SIG-M5 treated with dmso at 0.1 percent for 504 hours (cell line): ENCODE measurements around the gene MAN1B1.

Experiments used
- DNase-seq: peaks from one replicate; lab custom pipeline; 2025; ENCODE audit not compliant: unreplicated experiment; lab: John Stamatoyannopoulos, UW

MAN1B1 gene

DNA sequence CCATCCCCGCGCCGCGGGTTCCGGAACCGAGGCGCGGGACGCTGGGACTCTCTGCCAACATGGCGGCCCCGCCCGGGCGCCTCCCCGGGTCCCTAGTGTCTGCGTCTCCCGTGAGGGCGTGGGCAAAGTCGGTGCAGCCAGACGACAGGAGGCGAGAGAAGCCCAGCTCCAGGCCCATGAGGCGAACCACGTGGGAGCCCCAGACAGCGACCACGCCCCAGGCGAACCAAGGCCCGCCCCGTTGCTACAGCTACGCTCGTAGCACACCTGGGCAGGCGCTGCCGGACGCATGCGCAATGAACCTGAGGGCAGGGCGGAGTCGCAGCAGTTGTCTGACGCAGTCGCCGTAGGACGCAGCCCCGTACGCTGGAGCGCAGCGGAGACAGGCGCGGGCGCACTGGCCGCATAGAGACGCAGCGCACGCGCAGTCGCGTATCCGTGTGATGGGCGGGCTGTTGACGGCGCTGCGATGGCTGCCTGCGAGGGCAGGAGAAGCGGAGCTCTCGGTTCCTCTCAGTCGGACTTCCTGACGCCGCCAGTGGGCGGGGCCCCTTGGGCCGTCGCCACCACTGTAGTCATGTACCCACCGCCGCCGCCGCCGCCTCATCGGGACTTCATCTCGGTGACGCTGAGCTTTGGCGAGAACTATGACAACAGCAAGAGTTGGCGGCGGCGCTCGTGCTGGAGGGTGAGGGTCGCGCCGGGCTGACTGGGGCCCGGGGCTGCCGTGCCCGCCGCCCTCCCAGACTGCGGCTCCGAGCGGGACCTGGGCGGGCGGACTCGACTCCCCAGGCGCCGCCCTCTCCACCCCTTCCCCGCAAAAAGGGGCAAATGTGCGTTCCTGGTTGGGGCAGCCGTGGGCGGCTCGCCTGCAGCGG, at the start of gene MAN1B1:
Gene MAN1B1, plus strand, starts transcription at position 455 of the 878 bp plus-strand sequence. Its CDS starts 15 bp downstream, at position 470.
- peak; percentile 97 for DNase-seq

DNA sequence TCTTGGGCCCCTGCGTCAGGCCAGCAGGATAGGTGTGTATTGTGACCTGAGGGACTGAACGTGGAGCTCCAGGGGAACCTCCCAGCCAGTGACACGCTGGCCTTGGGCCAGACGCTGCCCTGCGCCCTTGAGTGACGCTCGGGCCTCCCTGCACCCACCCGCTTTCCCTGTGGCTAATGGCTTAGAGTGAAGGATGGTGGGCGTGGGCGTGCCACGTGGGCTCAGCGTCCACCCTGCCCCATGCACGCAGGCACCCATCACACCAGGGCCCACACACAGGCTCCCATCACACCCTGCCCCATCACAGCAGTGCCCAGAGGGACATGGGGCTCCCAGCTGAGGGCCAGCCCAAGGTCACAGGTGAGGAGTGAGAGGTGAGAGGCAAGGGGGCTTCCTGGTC, 49.8 kb upstream of the MAN1B1 start:
- DNase-seq, result no peak

DNA sequence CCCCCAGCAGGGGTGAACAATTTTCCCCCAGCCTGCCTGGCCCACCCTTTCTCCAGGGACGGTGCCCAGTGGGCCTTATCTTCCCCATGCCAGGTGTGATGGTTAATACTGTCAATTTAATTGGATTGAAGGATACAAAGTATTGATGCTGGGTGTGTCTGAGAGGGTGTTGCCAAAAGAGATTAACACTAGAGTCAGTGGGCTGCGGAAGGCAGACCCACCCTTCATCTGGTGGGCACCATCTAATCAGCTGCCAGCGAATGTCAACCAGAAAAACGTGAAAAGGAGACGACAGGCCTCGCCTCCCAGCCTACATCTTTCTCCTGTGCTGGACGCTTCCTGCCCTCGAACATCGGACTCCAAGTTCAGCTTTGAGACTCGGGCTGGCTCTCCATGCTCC, 49.3 kb upstream of the MAN1B1 start:
- DNase-seq, result no peak

DNA sequence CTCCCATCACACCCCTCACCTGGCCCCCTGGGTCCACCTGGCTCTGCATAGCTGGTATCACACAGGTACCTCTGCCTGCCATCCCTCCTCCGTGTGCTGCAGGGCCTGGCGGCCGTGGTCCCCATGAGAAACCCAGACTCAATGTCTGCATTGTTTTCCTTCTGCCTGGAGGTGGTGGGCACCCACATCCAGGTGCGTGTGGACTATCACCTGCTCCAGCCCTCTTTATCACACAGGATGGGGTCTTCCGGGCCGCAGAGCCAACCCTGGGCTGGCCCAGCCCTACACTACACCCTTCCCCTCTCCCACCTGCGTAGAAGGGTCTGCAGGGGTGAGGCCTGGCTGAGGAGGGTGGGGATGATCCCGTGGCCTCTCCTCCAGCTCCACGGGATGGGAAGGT, 47.9 kb upstream of the MAN1B1 start:
- no peak for DNase-seq

DNA sequence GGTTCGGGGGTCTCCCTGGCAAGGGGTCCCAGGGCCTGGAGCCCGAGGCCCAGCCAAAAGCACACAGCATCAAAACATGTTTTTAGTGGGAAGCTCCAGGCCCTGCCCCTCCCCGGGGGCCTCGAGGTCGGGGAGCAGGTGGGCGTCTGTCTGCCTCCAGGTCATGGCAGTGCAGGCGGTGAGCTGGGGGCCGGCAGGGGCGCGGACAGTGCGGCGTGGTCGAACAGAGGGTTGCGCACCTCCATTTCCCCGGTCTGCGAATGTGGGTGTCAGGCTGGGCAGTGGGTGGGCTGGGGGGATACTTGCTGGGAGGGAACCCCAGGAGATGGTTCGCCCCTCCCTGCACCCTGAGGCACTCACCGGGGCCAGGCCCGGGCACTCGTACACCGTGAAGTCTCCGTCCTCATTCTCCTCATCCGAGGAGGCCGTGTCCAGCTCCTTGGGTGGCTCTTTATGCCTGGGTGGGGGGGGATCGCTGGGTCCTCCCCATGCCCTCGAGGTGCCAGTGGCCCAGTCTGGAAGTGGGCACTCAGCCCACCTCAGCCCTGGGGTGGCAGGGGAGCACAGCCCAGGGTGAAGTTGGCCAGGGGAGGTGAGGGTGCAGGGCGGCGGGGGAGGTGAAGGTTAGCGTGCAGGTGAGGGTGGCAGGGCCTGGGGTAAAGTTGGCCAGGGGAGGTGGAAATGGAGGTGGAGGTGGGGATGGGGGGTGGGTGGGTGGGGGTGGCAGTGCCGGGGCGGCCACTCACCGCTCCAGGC, 47.0 kb upstream of the MAN1B1 start:
- DNase-seq, result no peak

DNA sequence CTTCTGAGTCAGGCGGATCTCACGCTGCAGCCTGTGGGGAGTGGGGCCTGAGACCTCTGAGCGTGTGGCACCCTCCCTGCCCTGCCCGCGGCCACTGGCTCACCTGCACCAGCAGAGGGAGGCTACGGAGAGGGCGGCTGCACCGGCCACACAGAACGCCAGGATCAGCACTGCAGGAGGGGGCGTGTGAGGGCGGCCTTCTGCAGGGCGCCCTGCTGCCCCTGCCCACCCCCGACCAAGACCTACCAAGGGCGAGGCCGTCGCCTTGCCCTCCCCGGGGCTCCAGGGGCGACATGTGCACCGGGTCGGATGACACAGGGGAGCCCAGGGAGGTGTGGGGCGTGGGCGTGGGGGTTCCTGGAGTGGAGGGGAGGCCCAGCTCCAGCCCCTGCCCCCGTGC, 46.2 kb upstream of the MAN1B1 start:
- DNase-seq, result no peak

DNA sequence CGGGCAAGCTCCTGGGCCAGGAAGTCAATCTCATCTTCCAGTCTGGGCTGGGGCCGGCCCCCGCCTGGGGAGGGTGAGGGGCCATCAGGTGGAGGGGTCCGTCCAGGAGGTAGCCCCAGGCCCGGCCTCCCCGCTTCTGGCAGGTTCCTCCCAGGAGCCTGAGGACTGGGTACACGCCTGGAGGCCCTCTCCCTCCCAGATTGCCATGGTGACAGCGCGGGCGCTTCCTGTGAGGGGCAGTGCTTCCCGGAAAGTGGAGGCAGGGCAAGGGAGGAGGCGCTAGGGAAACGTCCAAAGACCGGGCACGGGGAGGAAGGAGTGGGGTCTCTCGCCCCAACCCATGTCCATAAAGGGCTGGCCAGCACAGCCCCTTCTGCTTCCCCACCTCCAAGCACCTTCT, 45.7 kb upstream of the MAN1B1 start:
- DNase-seq, result no peak

DNA sequence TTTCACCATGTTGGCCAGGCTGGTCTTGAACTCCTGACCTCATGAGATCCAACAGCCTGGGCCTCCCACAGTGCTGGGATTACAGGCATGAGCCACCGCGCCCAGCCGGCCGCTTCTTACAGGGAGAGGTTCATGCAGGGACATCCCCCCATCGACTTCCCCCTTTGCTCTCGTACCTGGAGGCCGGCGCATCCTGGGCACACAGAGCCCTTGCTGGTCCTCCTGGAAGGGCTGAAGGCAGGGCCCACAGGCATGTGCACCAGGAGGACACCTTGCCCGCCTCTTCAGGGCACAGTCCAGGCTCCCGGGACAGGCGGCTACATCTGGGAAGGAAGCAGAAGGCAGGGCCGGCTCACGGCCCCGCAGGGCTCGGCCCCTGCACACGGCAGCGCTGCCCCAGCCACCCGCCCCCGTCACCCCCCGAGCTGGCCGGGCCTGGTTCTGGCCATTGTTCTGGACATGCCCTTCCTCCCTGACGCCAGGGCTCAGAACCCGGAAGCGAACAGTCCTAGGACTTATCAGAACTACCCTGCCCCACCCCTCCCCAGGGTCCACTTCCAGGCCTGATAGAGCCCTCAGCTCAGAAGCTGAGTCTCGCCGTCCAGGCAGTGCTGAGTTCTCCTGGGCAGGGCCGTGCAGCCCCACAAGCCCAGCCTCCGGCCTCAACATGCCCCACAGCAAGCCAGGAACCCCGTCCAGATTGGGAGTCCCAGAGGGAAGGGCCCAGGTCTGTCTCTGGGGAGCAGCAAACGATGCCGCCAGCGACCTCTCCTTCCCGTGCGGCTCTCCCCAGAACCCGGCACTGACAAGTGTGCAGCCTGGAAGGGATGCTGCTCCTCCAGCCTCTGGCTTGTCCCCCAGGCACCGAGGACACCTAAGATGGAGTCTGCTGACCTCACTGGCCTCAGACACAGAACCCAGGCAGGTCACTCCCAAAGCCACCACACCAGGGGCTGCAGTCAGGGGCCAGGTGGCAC, 43.7 kb upstream of the MAN1B1 start:
- no peak for DNase-seq

DNA sequence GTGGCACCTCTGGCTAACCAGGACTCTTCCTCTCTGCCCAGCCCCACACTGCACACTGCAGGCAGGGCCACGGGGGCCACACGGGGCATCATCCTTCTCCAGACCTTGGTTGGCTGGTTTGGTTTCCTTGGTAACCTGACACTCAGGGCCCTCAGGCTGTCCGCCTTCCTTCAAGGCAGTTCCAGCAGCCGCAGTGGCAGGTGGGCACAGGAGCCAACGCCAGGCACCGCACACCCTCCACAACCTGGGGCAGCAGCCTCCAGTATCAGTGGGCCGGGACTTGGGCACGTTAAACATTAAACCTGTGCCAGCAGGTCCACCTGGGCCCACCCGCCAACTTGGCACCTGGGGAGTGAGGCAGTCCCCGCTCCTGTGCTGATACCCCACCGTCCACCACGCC, 42.7 kb upstream of the MAN1B1 start:
- DNase-seq, result no peak

DNA sequence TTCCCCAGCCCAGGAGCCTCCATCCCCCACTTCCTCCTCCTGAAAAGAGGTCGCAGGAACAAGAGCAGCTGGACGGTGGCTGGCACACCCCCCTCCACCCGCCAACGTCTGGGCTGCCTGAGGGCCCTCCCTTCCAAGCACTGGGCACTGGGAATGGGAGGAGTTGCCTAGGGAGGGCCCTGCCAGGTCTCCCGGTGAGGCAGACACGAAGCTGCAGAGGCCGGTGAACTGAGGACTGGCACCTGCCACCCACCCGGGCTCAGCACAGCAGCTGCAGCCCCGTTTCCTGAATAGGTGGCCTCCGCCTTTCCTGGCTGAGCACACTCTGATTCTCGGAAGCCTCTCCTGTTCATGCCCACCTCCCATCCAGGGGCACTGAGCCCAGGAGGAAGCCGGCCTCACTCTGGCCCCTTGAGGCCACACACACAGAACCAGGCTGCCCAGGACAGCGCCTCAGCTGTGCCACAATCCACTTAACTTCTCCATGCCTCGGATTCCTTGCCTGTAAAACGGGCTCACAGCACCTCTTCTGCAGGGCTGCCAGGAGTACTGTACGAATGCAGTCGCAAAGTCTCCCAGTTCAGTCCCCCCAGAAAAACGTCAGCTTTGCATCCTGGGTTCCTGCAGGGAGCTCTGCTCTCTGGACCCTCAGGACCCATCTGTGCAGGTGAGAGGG, 42.1 kb upstream of the MAN1B1 start:
- no peak for DNase-seq

DNA sequence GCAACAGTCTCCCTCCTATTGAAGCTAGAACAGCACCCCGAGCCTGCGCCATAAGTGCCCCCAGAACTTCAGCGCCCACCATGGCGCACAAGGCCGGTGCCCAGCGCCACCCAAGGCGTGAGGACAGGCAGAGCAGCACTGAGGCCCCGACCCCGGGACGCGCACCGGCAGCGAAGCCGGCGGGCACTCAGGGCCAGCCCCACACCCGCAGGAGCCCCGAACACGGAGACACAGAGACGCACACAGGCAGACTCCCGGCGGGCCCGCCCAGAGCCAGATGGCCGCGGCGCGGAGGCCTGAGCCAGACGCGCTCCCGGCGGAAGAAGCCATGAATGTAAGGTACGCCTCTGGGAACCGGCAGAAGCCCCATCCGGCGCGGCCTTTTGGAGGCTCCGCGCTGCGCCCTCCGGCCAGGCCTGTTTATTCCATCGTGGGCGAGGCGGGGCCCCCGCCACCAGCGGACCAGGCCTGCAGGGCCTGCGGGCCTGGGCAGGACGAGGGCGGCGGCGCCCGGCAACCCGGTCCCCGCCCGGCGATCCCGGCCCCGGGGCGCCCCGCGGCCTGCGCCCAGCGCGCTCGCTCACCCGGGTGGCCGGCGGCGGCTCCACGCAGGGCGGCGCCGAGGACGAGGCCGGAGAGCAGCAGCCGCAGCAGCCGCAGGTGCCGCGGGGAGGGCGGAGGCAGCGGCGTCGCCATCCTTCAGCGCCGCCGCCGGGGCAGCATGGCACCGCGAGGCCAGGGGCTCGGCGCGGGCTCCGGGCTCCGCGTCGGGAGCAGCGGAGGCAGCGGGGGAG, 41.3 kb upstream of the MAN1B1 start:
- DNase-seq, result no peak

DNA sequence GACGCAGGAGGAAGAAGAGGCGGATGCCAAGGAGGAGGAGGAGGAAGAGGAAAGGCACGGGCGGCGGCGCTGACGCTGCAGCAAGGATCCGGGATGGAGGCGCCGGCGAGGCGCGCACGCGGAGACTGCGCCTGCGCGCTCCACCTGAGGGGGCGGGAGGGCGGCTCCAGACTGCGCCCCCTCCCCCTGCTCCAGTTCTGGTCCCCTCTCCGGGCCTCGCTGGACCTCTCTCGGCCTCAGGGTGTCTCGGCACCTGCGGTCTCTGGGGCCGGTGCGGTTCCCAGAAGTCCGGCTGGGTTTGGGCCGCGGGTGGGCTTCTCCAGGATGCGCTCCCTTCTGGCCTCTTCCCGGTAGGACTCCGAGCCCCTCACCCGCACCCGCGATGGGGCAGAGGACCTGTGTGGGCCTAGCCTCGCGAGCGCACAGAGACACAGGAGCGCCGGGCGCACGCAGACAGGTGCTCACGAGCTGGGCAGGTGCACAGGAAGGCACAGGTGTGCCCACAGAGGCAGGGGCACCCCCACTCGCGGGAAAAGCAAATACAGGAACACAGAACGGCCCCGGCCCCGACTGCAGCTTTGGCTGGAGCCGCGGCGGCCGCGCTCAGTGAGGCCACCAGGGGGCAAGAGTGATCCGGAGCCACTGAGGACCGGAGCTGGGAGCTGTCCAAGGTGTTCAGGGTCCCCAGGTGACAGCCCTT, 40.5 kb upstream of the MAN1B1 start, which contains the start of gene NPDC1:
Gene NPDC1, minus strand, starts transcription at position 90 of the 700 bp plus-strand sequence. CDS start 188 bp downstream, outside the sequence.
- DNase-seq, result peak; percentile 73

DNA sequence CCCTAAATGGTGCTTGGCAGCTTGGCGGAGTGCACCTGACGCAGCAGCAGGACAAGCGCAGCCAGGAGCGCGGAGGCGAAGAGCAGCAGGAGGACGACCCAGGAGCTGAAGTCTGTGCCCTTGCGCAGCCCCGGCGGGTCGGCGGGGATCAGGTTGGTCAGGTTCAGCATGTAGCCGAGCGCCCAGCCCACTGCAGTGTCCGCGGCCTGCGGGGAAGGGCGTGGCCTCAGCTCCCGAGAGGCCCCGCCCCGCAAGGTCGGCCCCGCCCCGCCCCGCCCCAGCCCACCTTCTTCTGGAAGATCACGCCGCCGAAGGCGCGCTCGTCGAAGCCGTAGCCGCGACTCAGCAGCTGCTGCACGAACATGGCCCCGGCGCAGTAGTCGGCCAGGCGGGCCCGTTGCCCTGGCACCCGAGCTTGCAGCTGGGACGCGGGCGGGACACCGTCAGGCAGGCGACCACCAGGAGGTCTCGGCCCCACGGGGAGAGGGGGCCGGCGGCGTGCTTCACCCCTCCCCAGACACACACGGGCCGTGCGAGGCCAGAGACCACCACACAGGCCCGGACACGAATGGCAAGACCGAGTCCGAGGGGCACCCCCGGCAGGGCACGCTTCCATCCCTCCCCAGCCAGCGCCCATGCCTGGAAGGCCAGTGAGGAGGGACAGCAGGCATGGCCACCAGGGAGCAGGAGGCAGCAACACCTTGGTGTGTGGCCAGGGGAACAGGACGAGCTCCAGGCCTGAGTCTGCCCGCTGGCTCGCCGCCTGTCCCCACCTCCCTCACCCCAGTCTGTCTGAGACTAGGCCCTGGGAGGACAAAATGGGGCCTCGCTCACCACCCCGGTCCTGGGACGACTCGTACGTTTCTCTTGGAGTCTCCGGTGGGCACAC, 37.9 kb upstream of the MAN1B1 start:
- DNase-seq, result no peak

DNA sequence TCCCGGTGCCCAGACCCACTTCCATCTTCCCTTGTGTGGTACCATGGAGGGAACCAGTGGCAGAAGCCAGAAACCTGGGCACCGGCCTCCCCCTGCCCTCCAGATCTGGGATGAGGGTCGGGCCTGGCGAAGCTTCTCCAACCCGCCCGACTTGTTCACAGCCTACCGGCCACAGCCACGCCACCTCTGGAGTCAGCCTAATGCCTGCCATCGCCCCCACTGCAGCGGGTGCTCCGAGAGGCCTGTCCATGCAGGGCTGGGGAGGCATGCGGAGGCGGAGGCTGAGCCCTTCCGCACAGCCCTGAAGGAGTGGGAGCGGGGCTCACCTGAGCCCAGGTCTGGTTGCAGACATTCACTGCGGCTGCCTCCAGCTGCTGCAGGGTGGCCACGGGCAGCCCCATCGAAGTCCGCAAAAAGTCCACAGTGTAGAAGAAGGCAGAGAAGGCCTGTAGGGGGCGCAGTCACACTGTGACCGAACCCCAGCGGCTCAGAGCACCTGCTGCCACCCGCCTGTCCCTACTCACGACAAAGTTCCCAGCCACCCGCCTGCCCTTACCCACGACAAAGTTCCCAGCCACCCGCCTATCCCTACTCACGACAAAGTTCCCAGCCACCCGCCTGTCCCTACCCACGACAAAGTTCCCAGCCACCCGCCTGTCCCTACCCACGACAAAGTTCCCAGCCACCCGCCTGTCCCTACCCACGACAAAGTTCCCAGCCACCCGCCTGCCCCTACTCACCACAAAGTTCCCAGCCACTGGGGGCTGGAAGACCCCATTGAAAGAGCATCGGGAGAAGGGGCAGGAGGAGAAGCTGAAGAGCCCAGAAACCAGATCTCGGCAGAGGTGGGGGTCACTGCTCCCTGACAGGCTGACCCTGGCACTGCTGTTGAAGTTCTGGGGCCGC, 37.0 kb upstream of the MAN1B1 start:
- peak; percentile 25 for DNase-seq

DNA sequence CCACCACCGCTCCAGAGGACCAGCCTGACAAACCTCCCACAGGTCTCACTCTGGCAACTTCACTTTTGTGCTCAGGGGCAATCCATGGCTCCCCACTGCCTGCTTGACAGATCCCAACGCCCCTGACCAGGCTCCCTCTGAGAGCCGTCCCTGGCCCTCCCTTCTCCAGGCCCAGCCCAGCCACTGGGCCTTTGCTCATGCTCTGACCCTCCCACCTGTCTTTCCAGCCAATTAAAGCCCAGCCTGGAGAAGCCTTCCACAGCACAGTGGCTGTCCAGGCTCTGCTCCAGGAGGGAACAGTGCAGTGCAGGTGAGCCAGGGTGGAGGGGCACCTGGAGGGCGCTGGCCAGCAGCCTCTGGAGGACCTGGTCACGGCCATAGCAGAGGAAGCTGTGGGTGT, 36.2 kb upstream of the MAN1B1 start:
- no peak for DNase-seq

DNA sequence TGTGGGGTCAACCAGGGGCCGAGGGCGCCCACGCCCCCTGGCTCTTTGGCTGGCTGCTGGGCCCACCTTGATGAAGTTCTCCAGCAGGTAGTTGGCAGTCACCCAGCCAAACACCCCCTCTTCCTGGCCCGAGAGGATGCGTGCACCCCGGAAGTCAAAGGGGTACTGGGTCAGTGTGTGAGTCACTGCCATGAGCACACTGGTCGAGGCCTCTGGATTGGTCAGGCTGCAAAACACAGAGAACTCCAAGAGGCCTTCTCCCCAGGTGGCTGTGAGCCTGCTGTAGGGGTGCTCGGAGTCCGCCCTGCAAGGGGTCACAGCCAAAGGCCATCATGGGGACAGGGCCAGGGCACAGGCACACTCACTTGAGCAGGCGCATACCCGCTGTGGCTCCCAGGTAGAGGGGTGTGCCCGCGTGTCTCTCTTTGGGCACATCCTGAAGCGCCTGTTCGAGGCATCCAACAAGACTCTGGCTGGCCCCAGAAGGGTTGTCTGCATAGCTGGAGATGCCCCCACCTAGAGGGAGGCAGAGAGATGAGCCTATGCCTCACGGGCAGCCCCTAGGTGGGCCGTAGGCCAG, 35.5 kb upstream of the MAN1B1 start:
- DNase-seq, result no peak

DNA sequence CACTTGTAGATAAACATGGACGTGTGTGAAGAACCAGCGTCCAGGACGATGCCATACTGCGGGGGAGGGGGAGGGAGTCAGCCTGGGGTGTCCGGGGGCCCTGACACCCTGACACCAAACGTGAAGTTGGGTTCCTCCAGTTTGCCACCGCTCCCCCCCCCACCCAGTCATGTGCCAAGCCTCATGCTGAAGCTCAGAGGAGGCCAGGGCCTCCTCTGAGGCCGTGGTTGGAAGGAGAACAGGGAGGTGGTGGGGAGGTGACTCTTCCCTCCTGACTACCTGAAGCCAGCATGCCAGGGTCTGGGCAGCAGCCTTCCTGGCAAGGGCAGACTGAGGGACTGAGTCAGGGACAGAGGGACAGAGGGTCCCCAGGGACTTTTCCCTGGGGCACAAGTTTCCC, 34.5 kb upstream of the MAN1B1 start:
- DNase-seq, result no peak
